HG03520 (cell line): ENCODE data around the gene KCTD6.
A peak's percentile ranks its signal among the peaks of the same experiment; 100 is the strongest.
"Not testable (repeated sequence)": the region's sequence is repeated elsewhere in the genome, so short reads cannot be mapped to it uniquely, and the experiment has no call there.

Source experiments
- ATAC-seq: cut with Tn5 transposase; IDR thresholded peaks from one replicate; pipeline ENCODE4 v1.9.1; 2021; ENCODE audit warnings: mild to moderate bottlenecking, moderate library complexity; ENCODE audit not compliant: unreplicated experiment

The KCTD6 gene

GRCh38 chr3:58522759-58523425 is 31.0 kb downstream of the KCTD6 start:
- ATAC-seq, result no peak

GRCh38 chr3:58524326-58524888 is 32.5 kb downstream of the KCTD6 start:
- no peak for ATAC-seq

- ATAC-seq, result no peak
Measured at GRCh38 chr3:58526515-58526957, 34.6 kb downstream of the KCTD6 start.

GRCh38 chr3:58527440-58527839 is 35.5 kb downstream of the KCTD6 start:
- ATAC-seq, result not testable (repeated sequence)

GRCh38 chr3:58528629-58529028 is 36.7 kb downstream of the KCTD6 start:
- no peak for ATAC-seq

- ATAC-seq, result no peak
Measured at GRCh38 chr3:58529516-58530353, 37.8 kb downstream of the KCTD6 start.

GRCh38 chr3:58530354-58530865 is 38.5 kb downstream of the KCTD6 start:
- no peak for ATAC-seq

GRCh38 chr3:58531555-58531954 is 39.7 kb downstream of the KCTD6 start:
- no peak for ATAC-seq

- ATAC-seq, result no peak
Measured at GRCh38 chr3:58531956-58532355, 40.1 kb downstream of the KCTD6 start.

GRCh38 chr3:58532794-58533220 is 40.9 kb downstream of the KCTD6 start:
- ATAC-seq, result peak; percentile 89

- no peak for ATAC-seq
Measured at GRCh38 chr3:58534592-58535494, 42.9 kb downstream of the KCTD6 start.

GRCh38 chr3:58535531-58536500 is 43.9 kb downstream of the KCTD6 start:
- ATAC-seq, result no peak

- no peak for ATAC-seq
Measured at GRCh38 chr3:58536501-58537411, 44.9 kb downstream of the KCTD6 start, which contains the start of gene ACOX2. ACOX2 (minus strand) TSS chr3:58537190; CDS start chr3:58535106, 2,084 bp downstream.

- ATAC-seq, result no peak
Measured at GRCh38 chr3:58537412-58538301, 45.8 kb downstream of the KCTD6 start.

- no peak for ATAC-seq
Measured at GRCh38 chr3:58539626-58540025, 47.7 kb downstream of the KCTD6 start.

- ATAC-seq, result no peak
Measured at GRCh38 chr3:58540176-58540858, 48.4 kb downstream of the KCTD6 start.

- no peak for ATAC-seq
Measured at GRCh38 chr3:58544541-58544940, 52.6 kb downstream of the KCTD6 start.
